GM12874 (cell line): ENCODE measurements around the gene CXADR.

Experiments
- CTCF ChIP-seq: IDR thresholded peaks from 2 replicates; pipeline ENCODE4 v1.5.1; 2011; ENCODE audit warnings: low read depth, mild to moderate bottlenecking, control low read depth, low read length, moderate library complexity; ENCODE audit not compliant: insufficient read depth

Gene CXADR

GRCh38 chr21:17527240-17527639, 14.4 kb downstream of the CXADR start:
- no peak for TF ChIP-seq CTCF

GRCh38 chr21:17527711-17528110, 14.9 kb downstream of the CXADR start:
- no peak for TF ChIP-seq CTCF

- TF ChIP-seq CTCF, result no peak
These were observed 16.8 kb downstream of the CXADR start for GRCh38 chr21:17529648-17530047.

- no peak for TF ChIP-seq CTCF
These were observed 19.4 kb downstream of the CXADR start for GRCh38 chr21:17532292-17532691.

- no peak for TF ChIP-seq CTCF
These were observed 23.5 kb downstream of the CXADR start for GRCh38 chr21:17536381-17536780.

GRCh38 chr21:17537299-17537698, 24.5 kb downstream of the CXADR start:
- TF ChIP-seq CTCF, result no peak

GRCh38 chr21:17538576-17538975, 25.7 kb downstream of the CXADR start:
- no peak for TF ChIP-seq CTCF

GRCh38 chr21:17539323-17539722, 26.5 kb downstream of the CXADR start:
- TF ChIP-seq CTCF, result no peak
